Ishikawa (cell line): Measurements from ENCODE around the gene TMEM150C.

ENCODE experiments used
- CEBPB ChIP-seq: IDR thresholded peaks from 2 replicates; pipeline ENCODE4 v1.6.1; 2012
- CREB1 ChIP-seq: IDR thresholded peaks from 2 replicates; pipeline ENCODE4 v1.6.1; 2012; ENCODE audit warnings: low read depth
- EGR1 ChIP-seq: IDR thresholded peaks from 2 replicates; pipeline ENCODE4 v1.6.1; 2012
- EP300 ChIP-seq: IDR thresholded peaks from 2 replicates; pipeline ENCODE4 v1.6.1; 2012; ENCODE audit warnings: borderline replicate concordance
- FOXM1 ChIP-seq: IDR thresholded peaks from 2 replicates; pipeline ENCODE4 v1.6.1; 2012; ENCODE audit warnings: low read depth, borderline replicate concordance
- MAX ChIP-seq: IDR thresholded peaks from 2 replicates; pipeline ENCODE4 v1.6.1; 2012
- NFIC ChIP-seq: IDR thresholded peaks from 2 replicates; pipeline ENCODE4 v1.6.1; 2012
- RAD21 ChIP-seq: IDR thresholded peaks from 2 replicates; pipeline ENCODE4 v1.6.1; 2012; ENCODE audit warnings: low read depth
- REST ChIP-seq: IDR thresholded peaks from 2 replicates; pipeline ENCODE4 v1.6.1; 2012; ENCODE audit warnings: low read depth, mild to moderate bottlenecking
- TAF1 ChIP-seq: IDR thresholded peaks from 2 replicates; pipeline ENCODE4 v1.6.1; 2012; ENCODE audit warnings: low read depth, mild to moderate bottlenecking
- TCF12 ChIP-seq: IDR thresholded peaks from 2 replicates; pipeline ENCODE4 v1.6.1; 2012; ENCODE audit warnings: low read depth
- TEAD4 ChIP-seq: IDR thresholded peaks from 2 replicates; pipeline ENCODE4 v1.6.1; 2012
- USF1 ChIP-seq: IDR thresholded peaks from 2 replicates; pipeline ENCODE4 v1.6.1; 2012
- YY1 ChIP-seq: IDR thresholded peaks from 2 replicates; pipeline ENCODE4 v1.6.1; 2012; ENCODE audit warnings: low read depth
- ZBTB7A ChIP-seq: IDR thresholded peaks from 2 replicates; pipeline ENCODE4 v1.6.1; 2012; ENCODE audit warnings: low read depth

TMEM150C gene

GRCh38 chr4:82559735-82560120 lies 2.1 kb downstream of the TMEM150C start:
- no peak for TF ChIP-seq TAF1
- no peak for TF ChIP-seq TCF12
- TF ChIP-seq ZBTB7A: no peak
- TF ChIP-seq YY1: no peak
- TF ChIP-seq FOXM1: no peak
- TF ChIP-seq USF1: no peak

- TF ChIP-seq FOXM1 (no peak), TAF1 (no peak), REST (no peak), CEBPB (no peak), YY1 (no peak), ZBTB7A (no peak), TEAD4 (no peak), USF1 (no peak)
Observed at GRCh38 chr4:82555276-82555675, 6.5 kb downstream of the TMEM150C start.

GRCh38 chr4:82553020-82553419 lies 8.8 kb downstream of the TMEM150C start:
- TF ChIP-seq EGR1 (no peak), EP300 (no peak), MAX (no peak)

GRCh38 chr4:82551734-82552133 lies 10.1 kb downstream of the TMEM150C start:
- no peak for TF ChIP-seq MAX
- no peak for TF ChIP-seq EGR1
- no peak for TF ChIP-seq TAF1
- no peak for TF ChIP-seq FOXM1
- TF ChIP-seq CEBPB: no peak
- no peak for TF ChIP-seq RAD21
- TF ChIP-seq REST: no peak
- no peak for TF ChIP-seq NFIC
- no peak for TF ChIP-seq ZBTB7A
- no peak for TF ChIP-seq YY1
- TF ChIP-seq CREB1: no peak
- TF ChIP-seq USF1: no peak
- TF ChIP-seq TEAD4: no peak
- TF ChIP-seq TCF12: no peak
- no peak for TF ChIP-seq EP300

- TF ChIP-seq REST: no peak
- TF ChIP-seq TEAD4: no peak
- TF ChIP-seq NFIC: no peak
- no peak for TF ChIP-seq CREB1
- TF ChIP-seq EGR1: no peak
- TF ChIP-seq TCF12: no peak
- TF ChIP-seq RAD21: no peak
- no peak for TF ChIP-seq CEBPB
- TF ChIP-seq TAF1: no peak
- TF ChIP-seq YY1: no peak
- TF ChIP-seq USF1: no peak
- no peak for TF ChIP-seq EP300
- no peak for TF ChIP-seq ZBTB7A
- no peak for TF ChIP-seq FOXM1
- TF ChIP-seq MAX: no peak
Observed at GRCh38 chr4:82543131-82543530, 18.7 kb downstream of the TMEM150C start.
